ENCODE data around the gene VPS26C.

DNA sequence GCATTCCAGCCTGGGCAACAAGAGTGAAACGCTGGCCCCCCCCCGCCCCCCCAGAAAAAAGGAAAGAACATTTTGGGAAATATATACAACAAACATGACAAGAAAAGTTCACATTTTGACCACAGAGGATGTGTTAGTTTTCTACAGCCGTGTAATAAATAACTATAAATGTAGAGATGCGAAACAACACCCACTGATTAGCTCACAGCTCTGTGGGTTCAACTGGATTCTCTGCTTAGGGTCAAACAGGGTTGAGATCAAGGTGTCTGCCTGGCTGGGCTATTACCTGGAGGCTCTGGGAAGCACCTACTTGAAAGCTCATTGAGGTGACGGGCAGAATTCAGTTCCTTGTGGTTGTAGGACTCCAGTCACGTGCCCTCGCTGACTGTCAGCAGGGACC lies 11.1 kb upstream of the VPS26C start:
- TF ChIP-seq IRF1 (CRISPR knock-in tag; IDR thresholded peaks at IDR 0.05) (no peak), ZNF219 (CRISPR knock-in tag; IDR thresholded peaks at IDR 0.05; ENCODE audit: borderline replicate concordance) (no peak), MLX (CRISPR knock-in tag; IDR thresholded peaks at IDR 0.05) (no peak), MAX (CRISPR knock-in tag; IDR thresholded peaks at IDR 0.05) (no peak), ZNF281 (CRISPR knock-in tag; IDR thresholded peaks at IDR 0.05) (no peak), CREB1 (CRISPR knock-in tag; IDR thresholded peaks at IDR 0.05) (no peak)
- TF ChIP-seq, protein P1, sequence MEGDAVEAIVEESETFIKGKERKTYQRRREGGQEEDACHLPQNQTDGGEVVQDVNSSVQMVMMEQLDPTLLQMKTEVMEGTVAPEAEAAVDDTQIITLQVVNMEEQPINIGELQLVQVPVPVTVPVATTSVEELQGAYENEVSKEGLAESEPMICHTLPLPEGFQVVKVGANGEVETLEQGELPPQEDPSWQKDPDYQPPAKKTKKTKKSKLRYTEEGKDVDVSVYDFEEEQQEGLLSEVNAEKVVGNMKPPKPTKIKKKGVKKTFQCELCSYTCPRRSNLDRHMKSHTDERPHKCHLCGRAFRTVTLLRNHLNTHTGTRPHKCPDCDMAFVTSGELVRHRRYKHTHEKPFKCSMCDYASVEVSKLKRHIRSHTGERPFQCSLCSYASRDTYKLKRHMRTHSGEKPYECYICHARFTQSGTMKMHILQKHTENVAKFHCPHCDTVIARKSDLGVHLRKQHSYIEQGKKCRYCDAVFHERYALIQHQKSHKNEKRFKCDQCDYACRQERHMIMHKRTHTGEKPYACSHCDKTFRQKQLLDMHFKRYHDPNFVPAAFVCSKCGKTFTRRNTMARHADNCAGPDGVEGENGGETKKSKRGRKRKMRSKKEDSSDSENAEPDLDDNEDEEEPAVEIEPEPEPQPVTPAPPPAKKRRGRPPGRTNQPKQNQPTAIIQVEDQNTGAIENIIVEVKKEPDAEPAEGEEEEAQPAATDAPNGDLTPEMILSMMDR (IDR thresholded peaks at IDR 0.05): no peak
